Measurements from ENCODE around the gene MEIKIN.

Gene MEIKIN

DNA sequence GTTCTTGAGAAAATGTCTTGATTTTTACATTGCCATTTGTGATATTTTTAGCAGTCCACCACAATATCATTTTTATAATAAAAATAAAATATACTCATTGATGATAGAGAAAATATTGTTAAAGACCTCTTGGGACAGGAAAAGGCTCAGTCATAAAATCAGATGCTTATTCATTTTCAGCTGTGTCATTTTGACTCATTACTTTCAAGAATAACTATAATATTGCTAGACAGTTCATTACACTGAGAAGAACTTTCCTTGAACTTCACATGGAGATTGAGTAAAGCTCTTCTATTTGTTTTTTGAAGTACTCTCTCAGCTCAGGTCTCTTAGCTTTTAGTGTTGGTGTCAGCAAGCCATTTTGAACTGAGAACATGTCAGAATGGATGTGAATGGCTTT lies 8.5 kb upstream of the MEIKIN start:
- H3K27ac ChIP-seq, result no peak overlapping the region
- TF ChIP-seq, protein P1, sequence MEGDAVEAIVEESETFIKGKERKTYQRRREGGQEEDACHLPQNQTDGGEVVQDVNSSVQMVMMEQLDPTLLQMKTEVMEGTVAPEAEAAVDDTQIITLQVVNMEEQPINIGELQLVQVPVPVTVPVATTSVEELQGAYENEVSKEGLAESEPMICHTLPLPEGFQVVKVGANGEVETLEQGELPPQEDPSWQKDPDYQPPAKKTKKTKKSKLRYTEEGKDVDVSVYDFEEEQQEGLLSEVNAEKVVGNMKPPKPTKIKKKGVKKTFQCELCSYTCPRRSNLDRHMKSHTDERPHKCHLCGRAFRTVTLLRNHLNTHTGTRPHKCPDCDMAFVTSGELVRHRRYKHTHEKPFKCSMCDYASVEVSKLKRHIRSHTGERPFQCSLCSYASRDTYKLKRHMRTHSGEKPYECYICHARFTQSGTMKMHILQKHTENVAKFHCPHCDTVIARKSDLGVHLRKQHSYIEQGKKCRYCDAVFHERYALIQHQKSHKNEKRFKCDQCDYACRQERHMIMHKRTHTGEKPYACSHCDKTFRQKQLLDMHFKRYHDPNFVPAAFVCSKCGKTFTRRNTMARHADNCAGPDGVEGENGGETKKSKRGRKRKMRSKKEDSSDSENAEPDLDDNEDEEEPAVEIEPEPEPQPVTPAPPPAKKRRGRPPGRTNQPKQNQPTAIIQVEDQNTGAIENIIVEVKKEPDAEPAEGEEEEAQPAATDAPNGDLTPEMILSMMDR (conservative IDR thresholded peaks at IDR 0.05), result no peak

DNA sequence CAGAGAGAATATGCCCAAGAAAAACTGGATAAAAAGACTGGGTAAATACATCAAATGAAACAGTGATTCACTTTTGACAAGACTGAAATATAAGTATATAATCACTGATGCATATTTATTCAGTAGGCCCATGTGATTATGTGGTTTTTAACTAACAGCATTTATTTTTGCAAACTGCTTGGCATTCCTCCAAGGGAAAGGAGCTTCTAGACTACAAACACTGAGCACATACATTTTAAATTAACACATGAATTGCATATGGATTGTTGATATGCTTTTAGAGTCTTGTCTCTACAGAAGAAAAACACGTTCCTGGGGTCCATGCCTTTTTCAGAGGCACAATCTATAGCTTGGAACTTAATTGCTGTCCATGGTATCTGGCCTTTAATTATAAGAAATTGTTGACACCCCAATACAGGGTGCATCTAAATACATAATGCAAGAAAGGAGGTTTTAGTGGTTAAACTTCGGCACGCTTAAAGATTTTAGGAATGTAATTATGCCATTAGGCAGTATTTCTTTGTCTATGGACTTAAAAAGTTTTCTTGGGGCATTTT lies 6.9 kb upstream of the MEIKIN start:
- TF ChIP-seq, protein P1 (conservative IDR thresholded peaks at IDR 0.05), result no peak
- no peak overlapping the region for H3K27ac ChIP-seq

DNA sequence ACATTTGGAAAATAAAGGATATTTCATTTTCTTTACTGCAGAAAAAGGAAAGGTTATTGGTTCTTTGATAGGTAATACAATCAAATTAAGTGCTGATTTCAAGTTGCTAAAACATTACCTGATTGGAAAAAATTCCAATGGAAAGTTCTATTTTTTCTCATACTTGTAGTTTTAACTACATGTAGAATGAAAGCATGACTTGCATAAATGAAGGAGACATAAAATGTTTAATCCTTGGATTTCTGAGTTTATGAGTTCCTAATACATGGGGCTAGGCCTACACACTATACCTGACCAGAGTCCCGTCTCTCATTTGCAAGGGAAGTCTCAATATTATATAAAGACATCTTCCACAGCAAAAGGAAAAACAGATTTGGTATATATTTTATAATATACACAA lies 5.2 kb upstream of the MEIKIN start:
- TF ChIP-seq, protein P1 (conservative IDR thresholded peaks at IDR 0.05), result no peak
- H3K27ac ChIP-seq, result no peak overlapping the region

DNA sequence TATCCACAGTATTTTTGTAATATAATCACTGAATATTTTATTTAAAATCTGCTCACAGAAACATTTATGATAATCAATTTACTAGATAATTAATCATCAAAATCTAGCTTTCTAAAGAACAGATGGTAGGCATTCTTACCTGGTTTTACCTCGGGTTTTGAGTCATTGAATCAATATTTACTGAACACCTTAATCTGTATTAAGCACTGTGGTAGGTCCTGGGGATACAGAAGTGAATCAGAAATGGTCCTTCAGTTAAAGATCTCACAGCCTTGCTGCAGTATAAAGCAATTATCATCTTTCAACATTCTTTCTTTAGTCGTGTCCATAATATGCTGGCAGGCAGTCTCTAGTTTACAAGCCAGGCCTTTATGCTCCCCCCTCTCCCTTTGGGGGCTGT lies 2.0 kb upstream of the MEIKIN start:
- no peak overlapping the region for H3K27ac ChIP-seq
- TF ChIP-seq, protein P1 (conservative IDR thresholded peaks at IDR 0.05), result no peak

DNA sequence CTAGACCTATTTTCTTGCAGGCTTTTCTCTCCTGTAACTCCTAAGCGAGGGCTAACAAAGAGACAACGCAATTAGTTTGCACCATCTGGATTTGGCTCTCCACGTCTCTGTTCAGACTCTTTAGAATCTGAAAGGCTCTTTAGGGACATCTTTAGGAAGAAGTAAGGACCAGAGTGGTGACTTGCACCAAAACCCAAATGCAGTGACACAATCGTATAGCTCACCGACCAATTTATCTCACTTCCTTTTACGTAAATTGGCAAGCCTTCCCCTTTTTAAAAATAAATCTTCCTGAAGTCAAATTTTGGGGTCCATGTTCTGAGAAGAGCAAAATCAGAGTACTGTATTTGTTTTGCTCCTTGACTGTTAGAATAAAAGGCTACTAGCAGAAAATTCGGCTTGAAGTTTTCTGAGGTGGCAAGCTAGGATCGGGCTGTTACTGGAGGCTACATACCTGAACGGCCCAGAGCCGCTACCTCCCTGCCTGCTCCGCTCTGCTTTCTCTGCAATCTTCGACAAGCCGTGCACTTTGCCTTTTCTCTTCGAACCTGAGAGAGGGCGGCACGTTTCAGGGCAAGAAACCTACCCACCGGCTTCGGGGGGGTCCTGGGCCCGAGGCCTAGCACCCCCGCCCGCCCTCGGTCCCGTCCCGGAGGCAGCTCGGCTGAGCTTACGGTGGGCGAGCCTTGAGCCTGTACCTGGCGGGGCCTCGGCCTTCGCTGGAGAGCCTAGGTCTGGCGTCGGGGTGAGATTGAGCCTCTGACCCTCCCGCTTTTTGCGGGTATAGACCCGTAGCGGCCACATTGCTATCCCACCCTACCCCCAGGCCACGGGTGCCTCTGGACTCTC lies 537 bp downstream of the MEIKIN start:
- no peak overlapping the region for H3K27ac ChIP-seq
- TF ChIP-seq, protein P1 (conservative IDR thresholded peaks at IDR 0.05), result no peak

- TF ChIP-seq, protein P1 (conservative IDR thresholded peaks at IDR 0.05), result no peak
- no peak overlapping the region for H3K27ac ChIP-seq
These were observed 1.5 kb downstream of the MEIKIN start for GRCh38 chr5:131943916-131944315.

DNA sequence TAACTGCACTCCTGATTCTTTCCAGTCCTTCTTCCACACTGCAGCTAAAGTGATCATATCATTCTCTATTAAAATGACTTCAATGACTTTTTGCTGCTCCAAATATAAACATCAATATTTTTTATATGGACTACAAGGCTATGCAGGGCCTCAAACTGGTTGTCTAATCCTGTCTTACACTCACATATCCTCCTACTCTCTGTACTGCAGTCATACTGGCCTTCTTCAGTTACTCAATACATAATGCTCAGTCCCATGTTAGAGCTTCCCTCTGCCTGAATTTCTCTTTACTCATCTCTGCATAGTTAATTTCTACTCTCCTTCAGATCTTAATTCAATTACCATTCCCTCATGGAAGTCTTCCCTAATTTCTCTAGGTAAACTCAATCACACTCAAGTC lies 3.4 kb downstream of the MEIKIN start:
- TF ChIP-seq, protein P1 (conservative IDR thresholded peaks at IDR 0.05), result no peak

More for the DNA sequence above, 3.4 kb downstream of the MEIKIN start:
- no peak overlapping the region for H3K27ac ChIP-seq
